H1 (cell line): ENCODE results near the gene KCNJ16. TPM values are rescaled to one million over a fixed set of nuclear protein-coding genes. Genes with fewer than 3 reads are reported as not detected.

Experiments
- CTCF ChIA-PET: fragments of 300-600 bp; sonication (Branson Sonifier 250); formaldehyde crosslinking; loops from one replicate; lab custom pipeline; 2021; ENCODE audit not compliant: partially characterized antibody; lab: Charles Lee
- POLR2A ChIA-PET: fragments of 300-600 bp; sonication (Branson Sonifier 250); formaldehyde crosslinking; loops from one replicate; lab custom pipeline; 2021; ENCODE audit warnings: inconsistent platforms; ENCODE audit not compliant: partially characterized antibody; lab: Charles Lee
- DNase-seq, 2 experiments: peaks; one replicate each; pipeline versions ENCODE4 v3.0.0 to v3.0.0-alpha.2; 2010 to 2022; ENCODE audit warnings: low spot score in 2 of 2, low read depth in 1 of 2, mixed read lengths in 1 of 2
- FAIRE-seq: peaks from 2 replicates; lab custom pipeline; 2011; peaks lifted over from hg19 to GRCh38; lab: Jason Lieb, UNC
- H2AFZ ChIP-seq: 2 replicates; pipeline ENCODE4 v1.8.1; 2012; ENCODE audit warnings: low read length, inconsistent platforms
- H2AK5ac ChIP-seq: 2 replicates; pipeline ENCODE4 v1.6.1; 2013; ENCODE audit warnings: low read depth, low read length
- H2BK120ac ChIP-seq: replicated peaks from 2 replicates; pipeline ENCODE3; 2013; ENCODE audit warnings: low read depth, low read length, inconsistent platforms
- H2BK12ac ChIP-seq: 2 replicates; pipeline ENCODE4 v1.6.1; 2013; ENCODE audit warnings: low read depth, low read length
- H2BK15ac ChIP-seq: 2 replicates; pipeline ENCODE4 v1.6.1; 2013; ENCODE audit warnings: low read length
- H2BK20ac ChIP-seq: 2 replicates; pipeline ENCODE4 v1.6.1; 2013; ENCODE audit warnings: low read length
- H2BK5ac ChIP-seq: 2 replicates; pipeline ENCODE4 v1.6.1; 2013; ENCODE audit warnings: low read depth, low read length
- H3K14ac ChIP-seq: 2 replicates; pipeline ENCODE4 v1.6.1; 2013; ENCODE audit warnings: inconsistent platforms; ENCODE audit not compliant: insufficient read length
- H3K18ac ChIP-seq: 2 replicates; pipeline ENCODE4 v1.6.1; 2013; ENCODE audit warnings: low read length; ENCODE audit errors: extremely low read depth
- H3K23ac ChIP-seq: 2 replicates; pipeline ENCODE4 v1.6.1; 2013; ENCODE audit warnings: inconsistent platforms; ENCODE audit not compliant: insufficient read length
- H3K23me2 ChIP-seq: 2 replicates; pipeline ENCODE4 v1.6.1; 2013; ENCODE audit warnings: low read depth, low read length
- H3K27ac ChIP-seq: 2 replicates; pipeline ENCODE4 v1.6.1; 2011; ENCODE audit warnings: low read depth, low read length, inconsistent platforms
- H3K27me3 ChIP-seq, 4 experiments: replicated peaks in 1 of 4; 1 replicate in 1 of 4; 2 replicates in 3 of 4; pipeline versions ENCODE4 v1.6.1 to v1.8.1; 2011 to 2013; ENCODE audit warnings: low read length in 3 of 4, mild to moderate bottlenecking in 3 of 4, inconsistent platforms in 2 of 4, mixed read lengths in 2 of 4, moderate library complexity in 1 of 4; ENCODE audit not compliant: control insufficient read depth in 3 of 4, insufficient read depth in 3 of 4; ENCODE audit errors: extremely low read depth in 1 of 4
- H3K36me3 ChIP-seq, 4 experiments: 2 replicates each; pipeline versions ENCODE4 v1.6.1 to v1.8.1; 2011 to 2013; ENCODE audit warnings: mild to moderate bottlenecking in 4 of 4, low read length in 3 of 4, moderate library complexity in 2 of 4, control low read depth in 1 of 4, inconsistent platforms in 1 of 4; ENCODE audit not compliant: insufficient read depth in 4 of 4, control insufficient read depth in 2 of 4
- H3K4ac ChIP-seq: replicated peaks from 2 replicates; pipeline ENCODE3; 2013; ENCODE audit warnings: low read length, low read depth, mixed read lengths, inconsistent platforms; ENCODE audit not compliant: insufficient read length
- H3K4me1 ChIP-seq, 4 experiments: replicated peaks in 1 of 4; 1 replicate in 1 of 4; 2 replicates in 3 of 4; pipeline versions ENCODE4 v1.6.1 to v1.8.1; 2011 to 2013; ENCODE audit warnings: low read length in 3 of 4, inconsistent platforms in 2 of 4, mixed read lengths in 1 of 4; ENCODE audit not compliant: insufficient read depth in 4 of 4, control insufficient read depth in 3 of 4
- H3K4me2 ChIP-seq, 2 experiments: 2 replicates each; pipeline versions ENCODE4 v1.6.1 to v1.8.1; 2011 to 2013; ENCODE audit warnings: low read depth in 2 of 2, low read length in 2 of 2, control low read depth in 1 of 2, inconsistent platforms in 1 of 2, mild to moderate bottlenecking in 1 of 2; ENCODE audit not compliant: insufficient read depth in 1 of 2
- H3K4me3 ChIP-seq, 4 experiments: fragments of 200-600, 300-600 bp in 1 of 4; sonication (generic), shearing (Covaris generic), sonication (Bioruptor Twin) in 1 of 4; 2 replicates each; pipeline versions ENCODE4 v1.5.1 to v1.8.1; 2011 to 2016; ENCODE audit warnings: low read length in 4 of 4, low read depth in 3 of 4, control low read depth in 2 of 4, inconsistent platforms in 2 of 4, mild to moderate bottlenecking in 2 of 4, mixed read lengths in 1 of 4, moderate library complexity in 1 of 4; ENCODE audit not compliant: insufficient read depth in 2 of 4; ENCODE audit errors: extremely low read depth in 1 of 4
- H3K56ac ChIP-seq: replicated peaks from 2 replicates; pipeline ENCODE3; 2013; ENCODE audit warnings: low read depth, mild to moderate bottlenecking, mixed read lengths, low read length, inconsistent platforms; ENCODE audit not compliant: insufficient read length
- H3K79me1 ChIP-seq: 2 replicates; pipeline ENCODE4 v1.6.1; 2013; ENCODE audit warnings: low read depth, low read length, control low read depth
- H3K79me2 ChIP-seq, 2 experiments: 2 replicates each; pipeline versions ENCODE4 v1.6.1 to v1.8.1; 2012 to 2013; ENCODE audit warnings: low read length in 2 of 2, mild to moderate bottlenecking in 2 of 2, inconsistent platforms in 1 of 2; ENCODE audit not compliant: insufficient read depth in 2 of 2, control insufficient read depth in 1 of 2
- H3K9ac ChIP-seq, 4 experiments: replicated peaks in 1 of 4; 1 replicate in 1 of 4; 2 replicates in 3 of 4; pipeline versions ENCODE4 v1.6.1 to v1.8.1; 2011 to 2013; ENCODE audit warnings: low read depth in 3 of 4, low read length in 3 of 4, control low read depth in 2 of 4, mild to moderate bottlenecking in 2 of 4, moderate library complexity in 2 of 4, inconsistent platforms in 1 of 4; ENCODE audit errors: extremely low read depth in 1 of 4
- H3K9me3 ChIP-seq, 2 experiments: 2 replicates each; pipeline versions ENCODE4 v1.6.1 to v1.8.1; 2012 to 2013; ENCODE audit warnings: mild to moderate bottlenecking in 2 of 2, moderate library complexity in 2 of 2, control low read depth in 1 of 2, inconsistent platforms in 1 of 2, low read depth in 1 of 2, low read length in 1 of 2, mixed read lengths in 1 of 2; ENCODE audit not compliant: insufficient read depth in 2 of 2
- H4K20me1 ChIP-seq, 2 experiments: replicated peaks in 1 of 2; 2 replicates each; pipeline versions ENCODE3 to v1.8.1; 2011 to 2013; ENCODE audit warnings: inconsistent platforms in 2 of 2, low read length in 2 of 2, mild to moderate bottlenecking in 1 of 2; ENCODE audit not compliant: insufficient read depth in 2 of 2, control insufficient read depth in 1 of 2
- H4K5ac ChIP-seq: 2 replicates; pipeline ENCODE4 v1.6.1; 2013; ENCODE audit warnings: low read length, low read depth, mixed read lengths, inconsistent platforms; ENCODE audit not compliant: insufficient read length
- H4K8ac ChIP-seq: 2 replicates; pipeline ENCODE4 v1.8.0; 2013; ENCODE audit warnings: mild to moderate bottlenecking, moderate library complexity, low read length, inconsistent platforms; ENCODE audit not compliant: insufficient read depth; ENCODE audit errors: extremely low read depth
- H4K91ac ChIP-seq: replicated peaks from 2 replicates; pipeline ENCODE3; 2013; ENCODE audit warnings: low read length, mixed read lengths, inconsistent platforms; ENCODE audit not compliant: insufficient read length
- ATF2 ChIP-seq: IDR thresholded peaks from 2 replicates; pipeline ENCODE4 v1.6.1; 2012; ENCODE audit warnings: low read length, inconsistent platforms
- CBX5 ChIP-seq: fragments of 300-800, 300-1000 bp; sonication (generic); IDR thresholded peaks from 2 replicates; pipeline ENCODE4 v1.7.1; 2016; ENCODE audit warnings: antibody characterized with exemption, low read length, low read depth
- WGBS, 2 experiments: shearing (Covaris generic) in 1 of 2; methylation state at CpG; one replicate each; pipeline versions ENCODE4 v1.1.6 to v1.1.7; 2013 to 2015; ENCODE audit warnings: low lambda C conversion rate in 2 of 2, mixed read lengths in 2 of 2, inconsistent platforms in 1 of 2, low coverage in 1 of 2, missing lambda C conversion rate in 1 of 2; ENCODE audit not compliant: insufficient replicate concordance in 2 of 2, insufficient coverage in 1 of 2, insufficient read length in 1 of 2; ENCODE audit errors: extremely low coverage in 1 of 2, missing lambda C conversion rate in 1 of 2; 5-methylcytosine and 5-hydroxymethylcytosine counted together
- polyA plus RNA-seq, 7 experiments: library from polyadenylated mRNA; depleted of rRNA in 3 of 7; stranded (reverse) in 5 of 7; unstranded in 2 of 7; fragments of >200 nt in 5 of 7; fragments of 200-250 nt in 2 of 7; gene quantifications; 1 replicate in 5 of 7; 2 replicates in 1 of 7; 4 replicates in 1 of 7; pipeline versions ENCODE4 v1.2.1 to v1.2.3, GENCODE V29; 2011 to 2013; ENCODE audit warnings: missing spikeins in 2 of 7, mixed read lengths in 2 of 7
- total RNA-seq: library from RNA; stranded (reverse); fragmentation: NEBNext Ultra II Directional; extraction: Animal tissue kit (Norgen Biotek cat#: 25700); gene quantifications from 2 replicates; pipeline ENCODE4 v1.2.1, GENCODE V29; 2021

Gene KCNJ16
- total and polyA plus RNA-seq, 2 of the 8 experiments (the other 6 are each of a cell fraction or from before 2014, with no cell fraction given), result not detected

GRCh38 chr17:70049801-70050591 lies 25.0 kb upstream of the KCNJ16 start:
- Histone ChIP-seq H2BK20ac (no peak overlapping the region), H2BK12ac (no peak overlapping the region), H3K9me3 (no peaks in the 10 kb centered on the region), H3K79me2 (no peaks in the 10 kb centered on the region), H3K79me1 (no peaks in the 10 kb centered on the region), H3K4me3 (no peak overlapping the region), H3K4me1 (no peaks in the 10 kb centered on the region; a peak in 1 of 7 replicates), H3K18ac (no peak overlapping the region), H3K4ac (no peak overlapping the region), H2AFZ (no peak overlapping the region), H3K27me3 (no peaks in the 10 kb centered on the region), H3K14ac (no peak overlapping the region), H3K36me3 (no peaks in the 10 kb centered on the region), H3K4me2 (no peak overlapping the region), H2BK5ac (no peak overlapping the region), H3K9ac (no peak overlapping the region), H4K8ac (no peak overlapping the region), H4K20me1 (no peaks in the 10 kb centered on the region), H3K56ac (no peak overlapping the region), H3K23ac (no peak overlapping the region), H2BK15ac (no peak overlapping the region), H3K27ac (no peak overlapping the region), H2BK120ac (no peak overlapping the region), H2AK5ac (no peak overlapping the region), H4K5ac (no peak overlapping the region), H4K91ac (no peak overlapping the region), H3K23me2 (no peaks in the 10 kb centered on the region)
- POLR2A ChIA-PET, result no interaction called here
- FAIRE-seq, result no peak
- CTCF ChIA-PET, result interaction anchor here (1.2 kb wide), 1 partner anchor 118 kb away, joined by 3 read pairs; no protein-coding TSS in a partner anchor
- no peak for DNase-seq
- WGBS, 2 experiments, result 91% methylated on average over 3 of the region's 3 CpGs; no CpG with 5 or more reads in 1 of the 2 experiments
- no peak for TF ChIP-seq CBX5
- TF ChIP-seq ATF2, result no peak
